GM23338 (cell line): ENCODE results near the gene CACNA1F. TPM values are rescaled to one million over a fixed set of nuclear protein-coding genes. Genes with fewer than 3 reads are reported as not detected.

ENCODE experiments used
- ATAC-seq: fragments of 200-7000 bp; cut with Tn5 transposase; 3 replicates; pipeline ENCODE4 v1.9.1; 2020
- DNase-seq: peaks from one replicate; pipeline ENCODE4 v3.0.0-alpha.2; 2015; ENCODE audit warnings: low spot score
- H2AFZ ChIP-seq: fragments of 200-600 bp; sonication (generic); 2 replicates; pipeline ENCODE4 v1.8.0; 2016; ENCODE audit warnings: antibody characterized with exemption, mild to moderate bottlenecking, moderate library complexity
- H3F3A ChIP-seq: fragments of 200-600 bp; sonication (generic); replicated peaks from 2 replicates; pipeline ENCODE4 v1.8.0; 2017; ENCODE audit warnings: antibody characterized with exemption, mixed run types, low read depth
- H3K27ac ChIP-seq: fragments of 200-600 bp; sonication (generic); 2 replicates; pipeline ENCODE4 v1.6.1; 2016; ENCODE audit warnings: low read depth
- H3K27me3 ChIP-seq: fragments of 200-600 bp; sonication (generic); 2 replicates; pipeline ENCODE4 v1.8.0; 2016; ENCODE audit warnings: mild to moderate bottlenecking, mixed run types, moderate library complexity; ENCODE audit not compliant: insufficient read depth
- H3K36me3 ChIP-seq: fragments of 200-600 bp; sonication (generic); 2 replicates; pipeline ENCODE4 v1.8.0; 2016; ENCODE audit warnings: mild to moderate bottlenecking; ENCODE audit not compliant: insufficient read depth
- H3K4me1 ChIP-seq: fragments of 200-600 bp; sonication (generic); 2 replicates; pipeline ENCODE4 v1.8.0; 2016; ENCODE audit warnings: mild to moderate bottlenecking, moderate library complexity; ENCODE audit not compliant: insufficient read depth
- H3K4me2 ChIP-seq: fragments of 200-600 bp; sonication (generic); 2 replicates; pipeline ENCODE4 v1.7.1; 2017; ENCODE audit warnings: mixed run types
- H3K4me3 ChIP-seq: fragments of 200-600 bp; sonication (generic); 2 replicates; pipeline ENCODE4 v1.6.1; 2016; ENCODE audit warnings: mixed run types
- H3K79me2 ChIP-seq: fragments of 200-600 bp; sonication (generic); replicated peaks from 2 replicates; pipeline ENCODE4 v1.8.0; 2017; ENCODE audit warnings: mild to moderate bottlenecking; ENCODE audit not compliant: insufficient read depth
- H3K9me2 ChIP-seq: fragments of 200-600 bp; sonication (generic); 2 replicates; pipeline ENCODE4 v1.8.0; 2017; ENCODE audit not compliant: insufficient read depth
- H4K20me1 ChIP-seq: fragments of 200-600 bp; sonication (generic); replicated peaks from 2 replicates; pipeline ENCODE4 v1.8.0; 2017; ENCODE audit warnings: mild to moderate bottlenecking; ENCODE audit not compliant: insufficient read depth
- H3K27ac Mint-ChIP-seq: 2 replicates; pipeline ENCODE4 v1.8.0; 2020; ENCODE audit warnings: inconsistent platforms, mild to moderate bottlenecking, moderate library complexity, mixed read lengths
- H3K27me3 Mint-ChIP-seq: 3 replicates; pipeline ENCODE4 v1.8.0; 2022; ENCODE audit warnings: low read depth, mild to moderate bottlenecking, moderate library complexity, mixed read lengths, inconsistent platforms; ENCODE audit not compliant: insufficient read depth, poor library complexity
- H3K36me3 Mint-ChIP-seq: 3 replicates; pipeline ENCODE4 v1.8.0; 2021; ENCODE audit warnings: low read depth, mild to moderate bottlenecking, inconsistent platforms, moderate library complexity, mixed read lengths
- H3K4me1 Mint-ChIP-seq: 3 replicates; pipeline ENCODE4 v1.8.0; 2020; ENCODE audit warnings: mild to moderate bottlenecking, inconsistent platforms, mixed read lengths
- H3K4me3 Mint-ChIP-seq: 3 replicates; pipeline ENCODE4 v1.8.0; 2021; ENCODE audit warnings: moderate library complexity, mild to moderate bottlenecking, inconsistent platforms, mixed read lengths
- H3K9me3 Mint-ChIP-seq: 3 replicates; pipeline ENCODE4 v1.8.0; 2020; ENCODE audit warnings: moderate library complexity, mild to moderate bottlenecking, inconsistent platforms, mixed read lengths
- CREB1 ChIP-seq: fragments of 250-450 bp; sonication (Bioruptor Pico); IDR thresholded peaks from 2 replicates; pipeline ENCODE4 v1.5.0; 2020; ENCODE audit warnings: low read depth, mild to moderate bottlenecking, moderate library complexity
- ETS1 ChIP-seq: IDR thresholded peaks from 2 replicates; pipeline ENCODE4 v1.6.1; 2016; ENCODE audit warnings: antibody characterized with exemption
- EZH2phosphoT487 ChIP-seq: fragments of 200-600 bp; sonication (generic); IDR thresholded peaks from one replicate; pipeline ENCODE4 v1.8.1; 2018; ENCODE audit warnings: antibody characterized with exemption; ENCODE audit not compliant: unreplicated experiment
- JUNB ChIP-seq: IDR thresholded peaks from one replicate; pipeline ENCODE4 v1.6.1; 2016; ENCODE audit warnings: antibody characterized with exemption; ENCODE audit not compliant: unreplicated experiment
- REST ChIP-seq: IDR thresholded peaks from one replicate; pipeline ENCODE4 v1.6.1; 2018; ENCODE audit warnings: antibody characterized with exemption; ENCODE audit not compliant: unreplicated experiment
- STAT1 ChIP-seq: IDR thresholded peaks from one replicate; pipeline ENCODE4 v1.6.1; 2016; ENCODE audit warnings: antibody characterized with exemption; ENCODE audit not compliant: unreplicated experiment
- ZNF462 ChIP-seq: fragments of 250-450 bp; sonication (Bioruptor Pico); IDR thresholded peaks from 2 replicates; pipeline ENCODE4 v1.5.0; 2020; ENCODE audit warnings: mild to moderate bottlenecking, moderate library complexity
- polyA plus RNA-seq: library from polyadenylated mRNA; unstranded; fragments of >200 nt; fragmentation: Nextera tagmentation; extraction: Ambion mirVana; gene quantifications from 2 replicates; pipeline ENCODE4 v1.2.1, GENCODE V29; 2016
- total RNA-seq: library from RNA; depleted of rRNA; stranded (reverse); fragments of >200 nt; shearing (Covaris generic); gene quantifications from 2 replicates; pipeline ENCODE4 v1.2.3, GENCODE V29; 2014
- TF ChIP-seq, protein P1 (sequence below), 2 experiments: fragments of 200-600 bp in 1 of 2; sonication (generic) in 1 of 2; conservative IDR thresholded peaks; 2 replicates each; pipeline versions ENCODE4 v1.5.1 to v1.6.1; 2016 to 2017; ENCODE audit warnings: antibody characterized with exemption in 2 of 2, low read depth in 2 of 2, mild to moderate bottlenecking in 2 of 2, moderate library complexity in 1 of 2

CACNA1F gene
- total and polyA plus RNA-seq, 2 experiments from 2014 or later, result 0.44 to 0.90 TPM

- no peak for TF ChIP-seq ZNF462 (CRISPR knock-in tag)
- TF ChIP-seq CREB1 (CRISPR knock-in tag), result no peak
- TF ChIP-seq, protein P1, sequence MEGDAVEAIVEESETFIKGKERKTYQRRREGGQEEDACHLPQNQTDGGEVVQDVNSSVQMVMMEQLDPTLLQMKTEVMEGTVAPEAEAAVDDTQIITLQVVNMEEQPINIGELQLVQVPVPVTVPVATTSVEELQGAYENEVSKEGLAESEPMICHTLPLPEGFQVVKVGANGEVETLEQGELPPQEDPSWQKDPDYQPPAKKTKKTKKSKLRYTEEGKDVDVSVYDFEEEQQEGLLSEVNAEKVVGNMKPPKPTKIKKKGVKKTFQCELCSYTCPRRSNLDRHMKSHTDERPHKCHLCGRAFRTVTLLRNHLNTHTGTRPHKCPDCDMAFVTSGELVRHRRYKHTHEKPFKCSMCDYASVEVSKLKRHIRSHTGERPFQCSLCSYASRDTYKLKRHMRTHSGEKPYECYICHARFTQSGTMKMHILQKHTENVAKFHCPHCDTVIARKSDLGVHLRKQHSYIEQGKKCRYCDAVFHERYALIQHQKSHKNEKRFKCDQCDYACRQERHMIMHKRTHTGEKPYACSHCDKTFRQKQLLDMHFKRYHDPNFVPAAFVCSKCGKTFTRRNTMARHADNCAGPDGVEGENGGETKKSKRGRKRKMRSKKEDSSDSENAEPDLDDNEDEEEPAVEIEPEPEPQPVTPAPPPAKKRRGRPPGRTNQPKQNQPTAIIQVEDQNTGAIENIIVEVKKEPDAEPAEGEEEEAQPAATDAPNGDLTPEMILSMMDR (conservative IDR thresholded peaks at IDR 0.05; ENCODE audit: low read depth in 2 of 2), result no peak
- no peak for TF ChIP-seq JUNB
Observed at GRCh38 chrX:49264460-49264859, 31.3 kb upstream of the CACNA1F start, which contains the start of gene FOXP3 (continued).

DNA sequence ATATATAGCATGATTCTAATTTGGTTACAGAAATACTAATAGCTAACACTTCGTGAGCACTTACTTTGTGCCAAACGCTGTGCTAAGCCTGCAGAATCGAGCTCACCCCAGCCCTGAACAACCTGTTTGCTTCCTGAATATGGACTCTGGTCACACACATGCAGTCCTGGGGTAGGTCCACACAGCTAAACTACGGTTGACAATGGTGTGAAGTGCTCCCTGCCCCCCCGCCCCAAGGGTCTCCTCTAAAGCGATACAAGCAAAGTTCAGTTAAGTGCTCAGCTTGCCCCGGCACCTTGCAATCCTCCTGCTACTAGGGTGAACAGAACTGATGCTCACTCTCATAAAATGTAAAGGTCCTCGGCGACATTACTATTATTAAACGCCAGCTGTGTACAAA lies 30.5 kb upstream of the CACNA1F start:
- Mint-ChIP-seq H3K9me3 (no peaks in the 10 kb centered on the region; the same call in 1 of the 3 replicates), H3K4me1 (peaks cover 18% of the 10 kb centered on the region), H3K36me3 (no peaks in the 10 kb centered on the region; the same call in 2 of the 3 replicates), H3K4me3 (no peak overlapping the region; the same call in 2 of the 3 replicates), H3K27ac (no peak overlapping the region), H3K27me3 (peaks cover 5% of the 10 kb centered on the region)
- H3K27ac ChIP-seq, result no peak overlapping the region
- DNase-seq (no peak), ATAC-seq (no peak)
- H3K9me2 ChIP-seq, result no peaks in the 10 kb centered on the region
- H3K4me3 ChIP-seq, result no peak overlapping the region
- H4K20me1 ChIP-seq, result no peaks in the 10 kb centered on the region
- no peaks in the 10 kb centered on the region for H3K36me3 ChIP-seq
- H3K4me1 ChIP-seq, result no peaks in the 10 kb centered on the region
- no peaks in the 10 kb centered on the region for H3K79me2 ChIP-seq
- no peak overlapping the region for H3K4me2 ChIP-seq
- no peaks in the 10 kb centered on the region for H3K27me3 ChIP-seq
- H3F3A ChIP-seq, result no peaks in the 10 kb centered on the region
- no peak overlapping the region for H2AFZ ChIP-seq
- TF ChIP-seq ETS1 (no peak), EZH2phosphoT487 (no peak), REST (no peak), STAT1 (no peak)
